NCI-H2081 (cell line): ENCODE measurements around the gene CADPS.

Experiments
- DNase-seq, 2 experiments: peaks; one replicate each; lab custom pipeline; 2025; lab: John Stamatoyannopoulos, UW

CADPS gene

DNA sequence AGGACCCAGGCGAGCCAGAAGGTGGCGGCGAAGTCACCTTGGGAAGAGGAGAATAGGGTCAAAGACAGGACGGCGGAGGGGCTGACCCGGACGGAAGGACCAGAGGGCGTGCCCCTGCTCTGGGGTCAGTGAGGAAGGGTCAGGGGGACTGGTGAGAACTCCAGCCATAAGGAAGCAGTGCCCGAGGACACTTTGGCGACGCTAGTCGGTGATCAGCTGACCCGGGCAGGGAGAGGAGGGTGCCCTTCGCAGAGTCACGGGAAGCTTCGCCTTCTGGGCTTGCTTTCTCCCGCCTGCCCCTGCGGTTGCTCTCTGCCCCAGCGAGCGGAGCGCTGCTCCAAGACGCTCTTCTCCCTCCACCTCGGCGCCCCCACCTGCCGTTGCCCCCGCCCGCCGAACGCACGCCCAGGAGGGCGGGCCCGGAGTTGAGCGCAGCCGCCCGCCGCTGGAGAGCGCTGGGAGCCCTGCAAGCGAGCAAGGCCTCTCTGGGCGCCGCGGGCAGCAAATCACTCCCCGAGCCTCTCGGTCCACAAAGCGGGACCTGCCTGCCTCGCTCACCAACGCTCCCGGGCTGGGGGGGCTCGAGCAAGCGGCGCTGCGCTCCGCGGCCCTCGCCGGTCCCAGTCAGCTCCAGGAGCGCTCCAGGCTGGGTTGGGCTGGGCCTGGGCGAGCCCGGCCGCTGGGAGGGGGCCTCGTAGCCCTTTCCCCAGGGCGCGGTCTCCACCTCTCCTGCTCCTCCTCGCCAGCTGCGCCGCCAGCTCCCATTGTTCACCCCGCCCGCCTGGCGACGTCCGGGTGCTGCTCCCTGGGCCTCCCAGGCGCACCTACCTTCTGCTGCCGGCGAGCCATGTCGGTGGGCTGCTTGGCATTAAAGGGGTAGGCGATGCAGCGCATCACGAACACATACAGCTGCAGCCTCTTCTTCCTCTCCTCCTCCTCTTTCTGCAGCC is 1.2 kb downstream of the CADPS start:
- peak; percentile 61 to 78 for DNase-seq

DNA sequence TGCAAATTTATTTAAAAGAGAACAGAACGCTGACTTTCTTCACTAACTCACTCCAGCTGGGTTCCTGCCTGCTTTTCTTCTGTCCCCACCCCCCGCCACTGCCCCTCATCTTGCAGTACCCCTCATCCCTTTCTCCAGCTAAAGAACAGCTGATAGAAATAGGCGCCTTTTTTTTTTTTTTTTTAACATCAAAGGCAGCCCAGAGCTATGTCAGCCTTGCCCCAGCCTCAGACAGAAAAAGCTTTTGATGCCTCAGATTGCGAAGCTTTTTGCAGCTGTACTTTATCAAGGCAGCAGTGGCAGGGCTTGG is 1.8 kb downstream of the CADPS start:
- no peak for DNase-seq

DNA sequence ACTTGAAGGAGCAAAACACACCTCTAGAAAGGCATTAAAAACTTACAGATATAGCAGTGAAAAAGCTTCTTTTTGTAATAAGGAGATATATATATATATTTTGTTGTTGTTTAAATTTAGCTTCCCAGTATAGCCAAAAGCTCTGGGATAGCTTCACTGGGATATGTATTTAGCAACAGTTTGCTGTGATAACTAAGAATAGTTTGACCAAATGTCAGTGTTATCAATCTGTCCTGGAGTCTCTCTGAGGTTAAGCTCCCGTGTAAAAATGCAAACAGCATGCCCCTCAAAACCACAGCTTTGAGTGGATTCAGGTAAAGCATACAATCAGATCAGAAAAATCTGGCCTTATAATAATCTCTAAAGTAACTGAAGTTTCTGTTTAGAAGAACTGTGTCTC is 2.9 kb downstream of the CADPS start:
- no peak for DNase-seq

DNA sequence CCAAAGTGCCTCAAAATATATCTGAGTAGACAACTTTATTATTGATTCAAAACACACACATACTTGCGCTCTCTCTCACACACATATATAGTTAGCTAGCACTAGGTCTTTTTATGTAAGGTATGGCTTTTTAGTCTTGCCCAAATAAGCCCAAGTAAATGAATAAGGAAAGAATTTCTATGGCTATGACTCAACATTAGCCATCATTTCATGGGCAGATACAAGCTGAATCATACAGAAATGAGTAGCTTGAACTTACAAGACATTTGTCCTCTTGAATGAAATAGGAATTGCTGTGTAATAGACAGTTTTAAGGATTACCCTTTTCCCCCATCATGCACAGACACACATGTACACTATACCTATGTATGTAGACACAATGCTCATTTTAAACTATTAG is 4.9 kb downstream of the CADPS start:
- no peak for DNase-seq

DNA sequence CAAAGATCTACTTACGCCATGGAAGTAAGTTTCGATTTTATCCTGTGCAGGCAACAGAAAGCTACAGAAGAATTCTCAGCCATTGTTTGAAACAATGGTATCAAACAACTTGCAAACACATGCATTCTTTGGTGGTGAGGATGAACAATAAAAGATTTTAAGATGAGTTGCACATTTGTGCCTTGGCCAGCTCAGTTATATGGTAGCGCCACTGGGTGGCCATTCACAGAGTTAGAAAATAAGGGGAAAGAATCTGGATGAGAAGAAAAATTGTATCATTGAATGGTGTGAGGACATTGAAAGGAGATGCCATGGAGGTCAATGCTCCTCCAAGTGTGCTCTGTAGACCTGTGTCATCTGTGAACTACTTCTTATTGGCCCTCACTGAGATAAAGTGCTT is 11.6 kb downstream of the CADPS start:
- DNase-seq: no peak

DNA sequence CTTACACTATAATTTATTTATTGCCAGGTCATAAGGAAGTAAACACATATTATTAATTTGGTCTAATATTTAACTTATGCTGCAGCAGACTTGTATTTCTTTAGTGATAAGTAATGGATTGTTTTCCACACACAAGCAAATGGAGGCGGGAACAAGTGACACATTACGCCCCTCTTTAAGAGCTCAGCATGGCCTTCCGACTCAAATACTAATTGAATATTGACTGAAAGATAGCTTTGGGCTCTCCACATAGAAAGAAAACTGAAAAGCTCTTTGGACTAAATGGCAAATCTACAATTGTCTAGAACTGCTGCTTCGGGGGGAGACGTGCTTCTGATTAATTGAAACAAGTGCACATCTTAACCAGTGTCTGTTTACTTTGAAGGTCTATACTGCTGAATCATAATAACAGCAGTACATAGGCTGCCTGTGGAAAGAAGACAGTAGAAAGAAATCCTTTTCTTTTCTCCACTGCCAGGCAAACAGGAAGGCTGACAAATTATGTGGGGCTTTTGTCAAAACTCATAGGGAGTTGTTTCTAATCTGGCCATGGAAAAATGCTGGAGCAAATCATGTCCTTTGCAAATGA is 15.9 kb downstream of the CADPS start:
- no peak for DNase-seq

DNA sequence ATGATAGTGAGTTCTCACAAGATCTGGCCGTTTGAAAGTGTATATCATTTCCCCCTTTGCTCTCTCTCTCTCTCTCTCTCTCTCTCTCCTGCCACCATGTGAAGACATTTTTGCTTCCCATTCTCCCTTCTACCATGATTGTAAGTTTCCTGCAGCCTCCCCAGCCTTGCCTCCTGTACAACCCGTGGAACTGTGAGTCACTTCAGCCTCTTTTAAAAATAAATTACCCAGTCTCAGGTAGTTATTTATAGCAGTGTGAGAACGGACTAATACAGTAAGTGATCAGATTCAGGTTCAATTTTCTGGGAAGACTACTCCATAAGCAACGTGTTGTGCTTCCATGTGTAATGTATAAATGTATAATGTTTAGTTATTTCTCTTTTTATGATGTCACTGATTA is 29.2 kb downstream of the CADPS start:
- DNase-seq: no peak

DNA sequence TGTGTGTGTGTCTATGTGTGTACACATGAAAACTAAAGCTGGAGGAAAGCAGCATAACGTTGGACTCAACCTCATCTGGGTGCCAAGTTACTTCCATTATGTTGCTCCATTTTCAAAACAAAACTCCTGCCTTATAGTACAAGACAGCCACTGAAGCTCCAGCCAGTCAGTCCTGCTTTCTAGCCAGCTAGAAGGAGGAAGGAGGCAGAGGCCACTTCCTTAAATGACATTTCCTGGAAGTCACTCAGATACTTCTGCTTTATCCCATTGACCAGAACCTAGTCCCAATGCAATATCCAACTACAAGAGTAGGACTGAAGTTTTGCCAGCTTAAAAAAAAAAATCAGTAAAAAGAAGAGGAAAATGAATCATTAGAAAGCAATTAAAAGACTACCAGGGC is 31.7 kb downstream of the CADPS start:
- no peak for DNase-seq

DNA sequence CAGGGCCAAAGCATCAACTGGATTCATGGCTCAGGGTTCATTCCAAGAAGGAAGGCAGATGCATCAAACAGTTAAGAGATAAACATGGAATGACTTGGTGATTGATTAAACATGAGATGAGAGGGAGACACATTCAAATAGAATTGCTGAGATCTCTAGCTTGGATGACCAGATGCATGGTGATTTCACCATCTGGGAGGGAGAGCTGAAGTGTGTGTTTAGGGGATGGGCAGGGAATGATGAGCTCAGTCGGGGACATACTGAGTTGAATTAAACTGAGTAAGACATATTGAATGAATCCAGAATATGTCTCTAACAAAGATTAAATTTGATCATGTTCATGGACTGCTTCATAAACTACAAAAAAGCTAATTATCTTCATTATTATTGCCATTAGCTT is 35.5 kb downstream of the CADPS start:
- DNase-seq: no peak

DNA sequence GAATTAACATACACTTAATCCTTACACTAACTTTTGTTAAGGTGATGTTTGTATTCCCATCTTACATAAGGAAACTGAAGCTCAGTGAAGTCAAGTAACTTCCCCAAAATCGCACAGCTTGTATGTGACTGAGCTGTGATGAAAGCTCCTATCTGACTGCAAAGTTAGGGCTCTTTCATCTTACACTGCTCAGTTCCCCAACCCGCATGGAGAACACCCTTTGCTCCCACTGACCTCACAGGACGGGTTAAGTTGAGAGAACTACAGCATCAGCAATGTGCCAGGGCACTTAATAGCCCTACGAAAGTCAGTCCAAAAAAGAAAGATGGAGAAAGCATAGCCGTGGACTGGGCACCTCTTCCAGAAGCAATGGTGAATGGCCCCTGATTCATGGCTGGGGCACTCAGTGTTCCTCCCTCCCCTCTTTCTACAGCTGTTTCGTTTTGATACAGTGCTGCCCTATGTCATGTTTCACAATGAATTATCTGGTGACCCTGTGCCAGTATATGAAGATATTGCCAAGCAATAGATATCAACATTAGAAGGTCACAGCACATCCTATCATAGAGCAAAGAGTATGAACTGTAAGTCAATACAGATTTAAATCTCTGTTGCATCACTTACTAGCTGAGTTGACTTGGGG is 38.0 kb downstream of the CADPS start:
- DNase-seq: no peak

DNA sequence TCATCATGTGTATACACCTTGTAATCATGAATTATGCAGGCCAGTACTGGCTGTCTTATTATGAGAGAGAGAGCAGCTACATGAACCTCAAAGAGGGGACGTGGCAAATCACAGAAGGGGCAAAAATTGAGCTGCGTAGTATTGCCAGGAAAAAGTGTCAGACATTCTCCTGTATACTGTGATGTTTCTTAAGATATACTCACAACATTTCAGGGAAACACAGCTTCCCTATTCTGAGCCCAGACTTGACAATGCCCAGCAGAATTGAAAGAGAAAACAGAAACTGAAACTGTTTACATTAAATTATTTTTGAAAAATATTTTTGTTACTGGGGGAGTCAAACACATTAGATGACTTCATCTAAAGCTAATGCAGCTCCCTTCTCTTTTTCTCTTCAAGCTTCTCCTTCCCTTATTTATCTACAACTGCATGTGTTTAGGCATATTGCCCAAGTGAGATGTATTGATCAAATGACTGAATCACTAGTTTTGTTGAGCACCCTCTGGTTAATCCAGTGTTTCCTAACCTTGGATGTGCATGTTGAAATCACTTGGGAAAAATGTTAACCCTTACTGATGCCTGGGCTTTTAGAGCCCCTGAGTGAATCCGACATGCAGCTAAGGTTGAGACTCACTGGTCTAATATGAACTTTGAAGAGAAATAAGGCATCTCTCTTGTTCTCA is 39.5 kb downstream of the CADPS start:
- DNase-seq: no peak

DNA sequence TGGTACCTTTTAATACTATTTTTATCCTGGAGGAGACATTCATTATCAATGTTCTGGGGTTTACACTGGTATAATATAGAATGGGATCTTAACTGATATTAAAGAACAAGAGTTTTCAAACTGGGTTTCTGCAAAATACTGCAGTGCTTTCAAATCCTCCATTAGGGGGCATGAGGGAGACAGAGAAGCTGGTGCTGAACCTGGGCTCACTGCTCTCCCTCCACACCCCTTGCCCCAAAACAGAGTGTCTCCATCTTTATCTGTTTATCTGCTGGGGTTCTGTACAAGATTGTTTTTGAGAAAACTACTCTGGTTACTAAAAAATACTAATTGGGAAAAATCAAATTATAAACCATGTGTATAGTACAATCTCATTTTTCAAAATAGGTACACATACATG is 41.7 kb downstream of the CADPS start:
- DNase-seq: no peak

DNA sequence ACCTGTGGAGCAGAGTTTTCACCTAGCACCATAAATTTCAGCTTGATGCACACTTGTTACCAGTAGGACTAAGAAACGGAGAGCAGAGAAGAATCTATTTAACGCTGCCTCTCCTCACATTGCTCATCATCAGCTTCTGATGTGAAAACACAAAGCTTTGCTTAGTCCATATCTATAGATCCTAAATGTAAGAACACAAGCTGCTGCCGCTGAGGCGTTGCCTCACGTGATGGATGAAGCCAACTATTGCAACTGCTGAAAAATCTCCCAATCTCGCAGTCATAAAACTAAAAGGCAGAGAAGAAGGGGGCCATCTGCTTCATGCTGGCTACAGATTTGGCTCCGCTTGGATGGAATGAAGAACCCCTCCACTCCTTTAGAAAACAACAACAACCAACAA is 42.7 kb downstream of the CADPS start:
- DNase-seq: no peak

DNA sequence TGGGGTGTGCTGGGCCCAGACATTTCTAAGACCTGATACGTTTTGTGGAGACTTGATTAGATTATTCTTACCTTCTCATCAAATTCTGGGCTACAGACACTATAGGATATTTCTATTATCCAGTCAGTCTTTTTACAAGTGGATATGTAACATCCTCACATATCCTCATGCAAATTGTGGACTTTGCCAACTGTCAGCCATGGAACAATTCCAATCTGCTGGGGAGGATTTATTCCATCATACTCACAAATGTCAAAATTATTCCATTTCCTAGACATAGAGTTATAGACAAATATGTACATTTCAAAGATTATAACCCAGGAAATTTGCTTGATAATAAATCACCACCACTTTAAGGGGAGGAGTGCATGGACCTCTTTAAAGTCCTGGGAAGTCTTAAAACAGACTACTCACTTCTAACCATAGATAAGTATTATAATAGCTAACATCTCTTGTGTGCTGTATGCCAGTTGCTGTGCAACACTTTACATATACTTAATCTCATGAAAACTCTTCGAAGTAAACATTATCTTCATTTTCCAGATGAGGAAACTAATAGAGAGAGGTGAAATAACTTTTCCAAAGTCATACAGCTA is 44.4 kb downstream of the CADPS start:
- no peak for DNase-seq

DNA sequence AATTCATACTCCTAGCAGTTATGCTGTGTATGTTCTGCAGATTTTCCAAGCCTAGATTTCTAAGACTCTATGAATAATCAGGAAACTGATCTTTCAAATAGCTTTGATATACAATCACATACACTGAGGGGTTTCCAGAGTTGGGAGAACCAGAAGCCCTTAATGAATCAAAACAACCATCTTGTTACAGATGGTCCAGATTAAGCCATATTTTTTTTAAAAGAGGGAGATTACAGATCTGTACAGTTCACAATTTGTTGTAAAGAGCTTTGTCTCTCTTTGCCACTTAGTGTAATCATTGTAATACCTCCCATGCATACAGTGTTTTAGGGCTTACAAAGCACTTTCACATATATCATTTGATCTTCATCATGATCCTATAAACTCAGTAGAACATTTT is 47.7 kb downstream of the CADPS start:
- no peak for DNase-seq

DNA sequence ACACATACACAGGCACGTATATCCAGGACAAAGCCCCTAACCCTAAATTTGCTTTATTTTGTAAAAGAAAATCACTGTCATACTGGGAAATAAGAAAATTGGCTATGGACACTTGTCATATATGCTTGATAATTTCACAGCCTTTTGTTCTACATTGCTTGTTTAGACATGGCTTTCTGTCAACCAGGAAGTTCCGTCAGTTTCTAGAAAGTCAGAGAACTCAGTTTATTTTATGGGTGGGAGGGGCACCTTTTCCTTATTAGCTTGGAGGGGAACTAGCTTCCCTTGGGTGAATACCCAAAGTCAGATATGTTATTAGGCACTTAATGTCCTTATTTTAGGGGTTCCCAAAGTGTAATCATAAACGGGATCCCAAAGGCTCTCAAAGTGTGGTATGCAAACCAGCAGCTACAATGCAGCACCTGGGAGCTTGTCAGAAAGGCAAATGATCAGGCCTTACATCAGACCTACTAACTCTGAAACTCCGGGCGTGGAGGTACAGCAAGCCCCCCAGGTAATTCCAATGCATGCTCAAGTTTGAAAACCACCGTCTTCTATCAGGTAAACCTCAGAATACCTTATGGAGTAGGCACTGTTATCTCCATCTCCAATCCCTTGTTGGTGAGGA is 50.1 kb downstream of the CADPS start:
- DNase-seq: no peak

DNA sequence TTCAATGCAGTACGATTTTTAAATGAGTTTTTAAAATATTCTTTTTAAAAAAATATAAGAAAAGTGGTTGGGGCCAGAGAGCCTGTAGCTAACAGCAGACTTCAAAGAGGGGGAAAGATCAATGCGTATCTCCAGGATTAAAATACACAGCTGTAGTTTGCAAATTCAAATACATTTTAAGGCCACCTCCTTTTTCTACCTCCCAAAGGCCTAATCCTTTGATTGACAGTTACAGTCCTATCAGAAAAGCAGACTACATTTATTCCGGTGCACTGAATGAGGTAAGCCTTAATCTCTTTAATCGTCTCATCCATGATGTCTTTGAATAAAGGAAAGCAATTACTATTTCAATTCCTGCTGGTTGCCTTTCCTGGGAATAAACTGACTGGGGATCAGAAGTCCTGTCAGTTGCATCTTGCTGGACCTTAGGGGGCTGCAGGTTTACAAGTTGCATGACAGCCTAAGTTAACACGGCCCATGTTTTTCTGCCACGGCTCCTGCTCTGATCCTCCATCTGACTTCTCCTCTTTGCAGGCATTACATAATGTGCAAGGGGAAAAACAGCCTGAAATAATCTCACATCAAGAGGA is 51.7 kb downstream of the CADPS start:
- DNase-seq: no peak

DNA sequence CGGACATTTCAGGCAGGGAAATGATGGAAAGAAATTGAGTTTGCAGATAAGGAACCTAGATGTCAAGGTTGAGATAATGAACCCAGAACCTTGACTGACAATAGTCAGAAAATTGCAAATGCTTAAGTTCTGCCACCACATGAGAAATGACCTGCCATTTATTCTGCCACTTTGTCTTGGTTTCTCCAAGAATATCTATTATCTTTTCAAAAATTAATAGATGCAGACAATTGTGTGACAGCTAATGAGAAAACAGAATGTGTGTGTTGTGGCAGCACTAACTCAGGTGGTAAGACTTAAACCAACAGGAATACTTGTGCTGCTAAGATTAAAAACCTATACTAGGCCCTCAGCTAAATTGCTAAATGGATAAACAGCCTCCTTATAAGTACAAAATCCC is 52.3 kb downstream of the CADPS start:
- no peak for DNase-seq

DNA sequence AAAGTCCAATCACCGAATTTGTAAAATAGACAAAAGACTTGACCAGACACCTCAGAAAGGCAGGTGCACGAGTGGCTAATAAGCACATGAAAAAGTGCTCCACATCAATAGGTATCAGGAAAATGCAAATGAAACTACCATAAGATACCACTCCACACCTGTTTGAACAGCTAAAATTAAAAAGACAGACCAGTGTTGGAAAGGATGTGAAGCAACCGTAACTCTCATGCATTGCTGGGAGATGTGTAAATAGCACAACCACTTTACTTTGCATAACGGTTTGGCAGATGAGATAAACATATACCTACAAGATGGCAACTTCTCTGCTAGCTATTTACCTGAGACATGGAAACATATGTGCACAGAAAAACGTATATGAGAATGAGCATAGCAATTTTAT is 56.9 kb downstream of the CADPS start:
- peak in 1 of 2 experiments; percentile 9 for DNase-seq

DNA sequence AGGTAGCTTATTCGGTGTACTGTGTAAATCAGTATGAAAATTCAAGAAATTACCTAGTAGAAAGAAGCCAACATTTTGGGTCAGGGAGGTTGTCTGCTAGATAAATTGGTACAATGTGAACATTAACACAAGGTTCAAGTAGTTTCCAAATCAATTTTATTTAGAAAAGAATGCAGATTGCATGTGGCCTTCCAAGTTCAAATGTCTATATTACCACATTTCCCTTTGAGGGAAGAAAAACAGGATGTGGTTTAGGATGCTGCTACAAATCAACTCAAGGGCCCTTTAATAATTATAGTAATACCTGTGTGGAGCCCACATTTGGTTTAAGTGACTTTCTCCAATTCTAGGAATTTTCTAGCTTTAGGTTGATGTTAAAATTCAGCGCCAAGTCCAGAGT is 57.5 kb downstream of the CADPS start:
- no peak for DNase-seq

DNA sequence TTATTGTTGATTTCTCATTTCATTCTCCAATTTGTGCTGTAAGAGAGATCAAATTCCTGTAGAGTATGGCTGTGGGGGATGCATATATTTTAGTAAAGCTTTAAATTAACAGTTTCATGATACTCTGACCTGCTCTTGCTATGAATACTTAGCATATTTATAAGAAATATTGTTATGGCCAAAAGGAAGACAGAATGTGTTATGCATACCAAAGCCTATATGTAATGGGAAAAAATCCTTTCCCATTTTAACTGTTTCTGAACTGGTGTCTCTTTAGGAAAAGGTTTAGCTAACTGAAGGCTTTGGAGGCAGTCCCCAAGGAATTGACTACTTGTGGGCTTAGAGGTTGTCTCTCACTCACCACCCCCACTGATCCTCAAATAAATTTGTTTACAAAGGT is 59.2 kb downstream of the CADPS start:
- no peak for DNase-seq

DNA sequence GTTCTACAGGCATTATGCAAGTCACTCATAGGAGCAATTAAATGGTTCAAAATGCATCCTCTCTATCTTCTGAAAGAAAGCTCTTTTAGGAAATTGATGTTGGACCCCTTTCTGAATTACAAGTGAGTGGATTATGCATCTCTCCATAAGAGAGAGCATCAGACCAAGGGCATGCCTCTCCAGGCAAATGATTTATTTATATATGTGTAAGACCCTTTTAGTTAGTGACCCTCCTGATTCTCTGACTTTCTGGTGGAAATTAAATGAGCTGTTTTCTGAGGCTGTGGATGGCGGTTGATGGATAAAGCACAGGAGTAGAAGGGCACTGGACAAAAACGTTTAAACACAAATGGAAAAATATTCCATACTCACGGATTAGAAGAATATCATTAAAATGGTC is 62.6 kb downstream of the CADPS start:
- no peak for DNase-seq
